Measurements from ENCODE around the gene PDE9A. TPM values are rescaled to one million over a fixed set of nuclear protein-coding genes. Genes with fewer than 3 reads are reported as not detected.

Gene PDE9A
- total RNA-seq, 1 donor from 2014 or later, result 58.7 TPM

DNA sequence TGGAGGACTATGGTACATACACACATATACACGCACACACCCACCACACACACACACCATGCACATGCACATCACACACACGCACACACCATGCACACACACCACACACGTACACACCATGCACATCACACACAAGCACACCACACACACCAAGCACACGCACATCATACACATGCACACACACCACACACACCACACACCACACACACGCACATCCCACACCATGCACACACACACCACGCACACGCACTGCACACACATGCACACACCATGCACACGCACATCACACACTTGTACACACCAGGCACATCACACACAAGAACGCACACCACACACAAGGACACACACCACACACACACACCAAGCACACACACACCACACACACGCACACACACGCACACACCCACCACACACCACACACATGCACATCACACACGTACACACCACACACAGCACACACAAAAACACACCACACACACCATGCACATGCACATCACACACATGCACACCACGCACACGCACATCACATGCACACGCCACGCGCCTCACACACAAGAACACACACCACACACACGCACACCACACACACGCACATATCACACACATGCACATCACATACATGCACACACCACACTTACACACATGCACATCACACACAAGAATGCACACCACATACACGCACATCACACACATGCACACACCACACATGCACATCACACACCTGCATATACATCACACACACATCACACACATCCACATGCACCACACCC is 9.2 kb downstream of the PDE9A start:
- Mint-ChIP-seq H3K36me3 (ENCODE audit: unreplicated experiment) (no peaks in the 10 kb centered on the region), H3K27me3 (ENCODE audit: unreplicated experiment) (peaks cover 5% of the 10 kb centered on the region), H3K9me3 (ENCODE audit: unreplicated experiment) (peaks cover 20% of the 10 kb centered on the region), H3K4me1 (ENCODE audit: low read depth, unreplicated experiment) (peaks cover 32% of the 10 kb centered on the region), H3K27ac (ENCODE audit: unreplicated experiment) (no peak overlapping the region), H3K4me3 (ENCODE audit: unreplicated experiment) (no peak overlapping the region)
- DNase-seq, result no peak
- TF ChIP-seq, protein P1, sequence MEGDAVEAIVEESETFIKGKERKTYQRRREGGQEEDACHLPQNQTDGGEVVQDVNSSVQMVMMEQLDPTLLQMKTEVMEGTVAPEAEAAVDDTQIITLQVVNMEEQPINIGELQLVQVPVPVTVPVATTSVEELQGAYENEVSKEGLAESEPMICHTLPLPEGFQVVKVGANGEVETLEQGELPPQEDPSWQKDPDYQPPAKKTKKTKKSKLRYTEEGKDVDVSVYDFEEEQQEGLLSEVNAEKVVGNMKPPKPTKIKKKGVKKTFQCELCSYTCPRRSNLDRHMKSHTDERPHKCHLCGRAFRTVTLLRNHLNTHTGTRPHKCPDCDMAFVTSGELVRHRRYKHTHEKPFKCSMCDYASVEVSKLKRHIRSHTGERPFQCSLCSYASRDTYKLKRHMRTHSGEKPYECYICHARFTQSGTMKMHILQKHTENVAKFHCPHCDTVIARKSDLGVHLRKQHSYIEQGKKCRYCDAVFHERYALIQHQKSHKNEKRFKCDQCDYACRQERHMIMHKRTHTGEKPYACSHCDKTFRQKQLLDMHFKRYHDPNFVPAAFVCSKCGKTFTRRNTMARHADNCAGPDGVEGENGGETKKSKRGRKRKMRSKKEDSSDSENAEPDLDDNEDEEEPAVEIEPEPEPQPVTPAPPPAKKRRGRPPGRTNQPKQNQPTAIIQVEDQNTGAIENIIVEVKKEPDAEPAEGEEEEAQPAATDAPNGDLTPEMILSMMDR (IDR thresholded peaks at IDR 0.05; ENCODE audit: partially characterized antibody, unreplicated experiment), result no peak

DNA sequence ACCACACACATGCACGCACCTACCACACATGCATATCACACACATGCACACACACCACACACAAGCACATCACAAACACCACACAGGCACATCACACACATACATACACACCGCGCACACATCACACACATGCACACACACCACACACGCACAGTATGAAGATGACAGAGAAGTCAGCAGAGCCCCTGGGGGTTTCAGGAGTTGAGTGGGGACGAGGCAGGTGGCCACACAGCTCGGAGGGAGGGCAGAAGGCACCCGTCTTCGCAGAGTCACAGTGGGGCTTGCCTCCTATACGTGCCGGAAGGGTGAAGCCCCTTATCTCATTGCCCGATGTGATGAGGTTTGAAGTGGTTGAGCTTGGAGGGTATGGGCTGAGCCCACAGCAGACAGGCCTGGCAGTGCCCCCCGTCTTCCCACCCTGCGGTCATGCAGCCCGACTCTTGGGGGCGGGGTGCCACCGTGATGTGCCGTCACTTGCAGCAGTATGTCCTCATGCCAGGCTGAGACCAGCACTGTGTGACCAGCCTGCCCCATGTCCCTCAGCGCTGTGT is 9.9 kb downstream of the PDE9A start:
- Mint-ChIP-seq H3K27me3 (ENCODE audit: unreplicated experiment) (peaks cover 5% of the 10 kb centered on the region), H3K9me3 (ENCODE audit: unreplicated experiment) (peaks cover 21% of the 10 kb centered on the region), H3K4me1 (ENCODE audit: low read depth, unreplicated experiment) (peaks cover 35% of the 10 kb centered on the region), H3K36me3 (ENCODE audit: unreplicated experiment) (no peaks in the 10 kb centered on the region), H3K27ac (ENCODE audit: unreplicated experiment) (no peak overlapping the region), H3K4me3 (ENCODE audit: unreplicated experiment) (no peak overlapping the region)
- DNase-seq, result no peak
- TF ChIP-seq, protein P1 (IDR thresholded peaks at IDR 0.05; ENCODE audit: partially characterized antibody, unreplicated experiment), result no peak

DNA sequence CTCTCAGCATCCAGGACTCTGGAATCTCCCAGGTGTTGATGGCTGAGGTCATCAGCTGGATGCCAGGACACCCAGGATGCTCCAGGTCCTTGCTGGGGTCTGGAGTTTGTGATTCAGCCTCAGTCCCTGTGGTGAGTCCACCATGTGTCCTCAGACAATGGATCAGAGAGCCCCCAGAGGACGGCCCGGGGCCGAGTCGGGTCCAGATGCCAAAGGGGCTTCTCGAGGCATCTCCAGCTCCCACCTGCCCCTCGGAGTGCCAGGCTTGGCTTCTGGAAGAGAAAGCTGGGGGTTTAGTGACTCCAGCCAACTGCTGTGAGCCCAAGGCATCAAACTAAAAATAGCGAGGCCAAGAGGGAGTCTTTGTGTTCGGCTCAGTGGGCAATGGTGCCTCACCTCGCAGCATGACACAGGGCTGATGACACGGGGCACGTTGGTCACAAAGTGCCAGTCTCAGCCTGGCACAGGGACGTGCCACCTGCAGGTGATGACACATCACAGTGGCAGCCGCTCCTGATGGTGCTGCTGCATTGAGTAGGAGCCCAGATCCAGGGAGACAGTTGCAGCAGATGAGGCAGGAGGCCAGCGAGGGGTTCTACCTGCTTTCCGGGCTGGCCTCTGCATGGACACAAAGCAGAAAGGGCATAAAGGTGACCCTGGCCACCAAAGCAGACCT is 10.6 kb downstream of the PDE9A start:
- DNase-seq, result no peak
- TF ChIP-seq, protein P1 (IDR thresholded peaks at IDR 0.05; ENCODE audit: partially characterized antibody, unreplicated experiment), result no peak
- Mint-ChIP-seq H3K4me3 (ENCODE audit: unreplicated experiment) (no peak overlapping the region), H3K27ac (ENCODE audit: unreplicated experiment) (no peak overlapping the region), H3K36me3 (ENCODE audit: unreplicated experiment) (no peaks in the 10 kb centered on the region), H3K4me1 (ENCODE audit: low read depth, unreplicated experiment) (peaks cover 35% of the 10 kb centered on the region), H3K27me3 (ENCODE audit: unreplicated experiment) (peaks cover 3% of the 10 kb centered on the region), H3K9me3 (ENCODE audit: unreplicated experiment) (peaks cover 20% of the 10 kb centered on the region)

DNA sequence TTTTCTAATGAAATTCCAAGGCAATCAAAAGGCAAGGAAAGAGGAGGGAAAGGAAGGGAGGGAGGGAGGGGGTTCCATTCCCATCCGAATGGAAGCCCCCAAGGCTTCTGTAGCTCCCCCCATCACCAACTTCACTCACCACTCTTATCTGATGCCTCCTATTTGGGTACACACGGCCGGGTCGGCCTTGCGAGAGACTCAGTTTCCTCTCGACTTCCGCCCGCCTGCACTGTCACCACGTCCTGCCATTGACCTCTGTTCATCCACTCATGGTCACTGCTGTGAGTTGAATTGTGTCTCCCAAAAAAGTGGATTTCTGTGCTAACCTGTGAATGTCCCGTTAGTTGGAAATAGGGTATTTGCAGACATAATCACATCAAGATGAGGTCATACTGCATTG is 11.2 kb downstream of the PDE9A start:
- H3K9me3 Mint-ChIP-seq (ENCODE audit: unreplicated experiment), result peaks cover 22% of the 10 kb centered on the region
- peaks cover 5% of the 10 kb centered on the region for H3K27me3 Mint-ChIP-seq (ENCODE audit: unreplicated experiment)
- no peak overlapping the region for H3K4me3 Mint-ChIP-seq (ENCODE audit: unreplicated experiment)
- no peaks in the 10 kb centered on the region for H3K36me3 Mint-ChIP-seq (ENCODE audit: unreplicated experiment)
- peak overlapping the region; percentile 13 for H3K27ac Mint-ChIP-seq (ENCODE audit: unreplicated experiment)
- peaks cover 35% of the 10 kb centered on the region for H3K4me1 Mint-ChIP-seq (ENCODE audit: low read depth, unreplicated experiment)
- TF ChIP-seq, protein P1 (IDR thresholded peaks at IDR 0.05; ENCODE audit: partially characterized antibody, unreplicated experiment), result no peak
- DNase-seq, result no peak

DNA sequence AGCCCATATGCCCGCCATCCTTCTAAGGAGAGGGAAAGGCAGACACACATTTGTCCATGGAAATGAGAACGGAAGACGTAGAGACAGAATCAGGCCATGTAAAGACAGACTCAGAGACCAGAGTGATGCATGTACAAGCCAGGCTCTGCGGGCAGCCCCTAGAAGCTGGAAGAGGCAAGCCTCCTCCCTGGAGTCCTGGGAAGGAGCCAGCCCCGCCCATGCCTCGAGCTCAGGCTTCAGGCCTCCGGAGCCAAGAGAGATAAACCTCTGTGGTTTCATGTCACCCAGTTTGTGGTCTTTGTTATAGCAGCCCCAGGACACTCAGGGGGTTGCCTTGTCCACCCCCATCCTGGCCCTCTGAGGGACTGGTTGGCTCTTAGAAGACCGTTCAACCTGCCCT is 11.6 kb downstream of the PDE9A start:
- Mint-ChIP-seq H3K4me3 (ENCODE audit: unreplicated experiment) (no peak overlapping the region), H3K4me1 (ENCODE audit: low read depth, unreplicated experiment) (peaks cover 33% of the 10 kb centered on the region), H3K27ac (ENCODE audit: unreplicated experiment) (peak overlapping the region; percentile 13), H3K9me3 (ENCODE audit: unreplicated experiment) (peaks cover 22% of the 10 kb centered on the region), H3K27me3 (ENCODE audit: unreplicated experiment) (peaks cover 5% of the 10 kb centered on the region), H3K36me3 (ENCODE audit: unreplicated experiment) (no peaks in the 10 kb centered on the region)
- TF ChIP-seq, protein P1 (IDR thresholded peaks at IDR 0.05; ENCODE audit: partially characterized antibody, unreplicated experiment), result no peak
- DNase-seq, result no peak

Measured in glutamatergic neuron (in vitro differentiated cells).